ENCODE data around the gene LEFTY2.
"Not testable (repeated sequence)": the region's sequence is repeated elsewhere in the genome, so short reads cannot be mapped to it uniquely, and the experiment has no call there.

LEFTY2 gene

GRCh38 chr1:225953315-225953714, 12.3 kb upstream of the LEFTY2 start:
- no peak for DNase-seq

GRCh38 chr1:225950905-225951497, 10.0 kb upstream of the LEFTY2 start:
- no peak for DNase-seq

- DNase-seq: no peak
Measured at GRCh38 chr1:225949041-225949440, 8.0 kb upstream of the LEFTY2 start.

- no peak for DNase-seq
Measured at GRCh38 chr1:225946803-225947202, 5.8 kb upstream of the LEFTY2 start.

GRCh38 chr1:225946082-225946620, 5.1 kb upstream of the LEFTY2 start:
- no peak for DNase-seq

GRCh38 chr1:225945564-225945963, 4.5 kb upstream of the LEFTY2 start:
- DNase-seq: no peak

- DNase-seq: no peak
Measured at GRCh38 chr1:225944951-225945350, 3.9 kb upstream of the LEFTY2 start.

- DNase-seq: no peak
Measured at GRCh38 chr1:225944387-225944786, 3.4 kb upstream of the LEFTY2 start.

- DNase-seq: no peak
Measured at GRCh38 chr1:225943582-225943981, 2.6 kb upstream of the LEFTY2 start.

- no peak for DNase-seq
Measured at GRCh38 chr1:225942574-225942973, 1.6 kb upstream of the LEFTY2 start.

GRCh38 chr1:225941942-225942222, 862 bp upstream of the LEFTY2 start:
- no peak for DNase-seq

GRCh38 chr1:225940385-225941151, 452 bp downstream of the LEFTY2 start:
- no peak for DNase-seq

GRCh38 chr1:225939939-225940310, 1.1 kb downstream of the LEFTY2 start:
- not testable (repeated sequence) for DNase-seq

- DNase-seq: not testable (repeated sequence)
Measured at GRCh38 chr1:225939097-225939938, 1.7 kb downstream of the LEFTY2 start.

- DNase-seq: no peak
Measured at GRCh38 chr1:225937048-225937968, 3.7 kb downstream of the LEFTY2 start.

GRCh38 chr1:225936523-225936922, 4.5 kb downstream of the LEFTY2 start:
- DNase-seq: no peak

- DNase-seq: not testable (repeated sequence)
Measured at GRCh38 chr1:225936086-225936485, 4.9 kb downstream of the LEFTY2 start.

- DNase-seq: no peak
Measured at GRCh38 chr1:225934711-225935110, 6.3 kb downstream of the LEFTY2 start.

GRCh38 chr1:225933072-225933471, 7.9 kb downstream of the LEFTY2 start:
- no peak for DNase-seq

GRCh38 chr1:225931270-225932136, 9.5 kb downstream of the LEFTY2 start:
- no peak for DNase-seq

- DNase-seq: no peak
Measured at GRCh38 chr1:225930566-225930965, 10.5 kb downstream of the LEFTY2 start.
